Peyer's patch (tissue), 4 donors: ENCODE results near the gene SLC51B.

Experiments used
- POLR2A ChIP-seq, 2 donors: fragments of 450-650 bp; IDR thresholded peaks; one replicate each; pipeline ENCODE4 v1.5.1; 2017; ENCODE audit warnings: antibody characterized with exemption in 2 of 2, mild to moderate bottlenecking in 2 of 2, moderate library complexity in 2 of 2
- TF ChIP-seq, protein P1 (sequence below), 6 experiments: fragments of 450-650 bp in 4 of 6; fragments of 200-600 bp in 2 of 6; sonication (generic) in 1 of 6; IDR thresholded peaks; one replicate each; pipeline ENCODE4 v1.5.1; 2017 to 2019; ENCODE audit warnings: antibody characterized with exemption in 6 of 6, mild to moderate bottlenecking in 3 of 6, moderate library complexity in 1 of 6

DNA sequence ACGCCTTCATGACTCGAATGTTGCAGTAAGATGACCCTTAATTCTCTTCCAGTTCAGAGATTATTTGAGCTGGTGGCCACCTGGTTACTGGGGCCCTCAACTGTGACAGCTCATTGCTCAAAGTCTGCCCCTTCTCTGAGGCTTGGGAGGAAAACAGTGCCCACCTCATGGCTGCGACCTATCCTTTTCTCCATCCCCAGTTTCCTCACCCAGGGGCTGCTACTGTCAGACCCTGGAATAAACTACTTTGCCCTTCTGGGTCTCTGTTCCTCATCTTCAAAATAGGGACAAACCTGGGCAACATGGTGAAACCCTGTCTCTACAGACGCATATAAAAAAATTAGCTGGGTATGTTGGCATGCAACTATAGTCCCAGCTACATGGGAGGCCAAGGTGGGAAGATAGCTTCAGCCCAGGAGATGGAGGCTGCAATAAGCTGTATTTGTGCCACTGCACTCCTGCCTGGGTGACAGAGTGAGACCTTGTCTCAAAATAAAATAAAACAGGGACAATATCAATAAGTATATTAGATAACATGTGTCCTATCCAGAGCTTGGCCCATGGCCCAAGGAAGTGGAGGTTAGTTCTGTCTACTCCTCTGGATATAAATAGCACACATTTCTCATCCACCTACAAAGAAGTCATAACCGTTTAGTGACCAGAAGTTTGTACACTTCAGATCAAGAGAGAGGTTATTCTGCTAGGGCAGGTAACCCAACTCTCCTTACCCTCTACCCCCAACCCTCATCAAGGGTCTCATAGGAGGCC, 24.8 kb downstream of the SLC51B start:
- TF ChIP-seq, protein P1, sequence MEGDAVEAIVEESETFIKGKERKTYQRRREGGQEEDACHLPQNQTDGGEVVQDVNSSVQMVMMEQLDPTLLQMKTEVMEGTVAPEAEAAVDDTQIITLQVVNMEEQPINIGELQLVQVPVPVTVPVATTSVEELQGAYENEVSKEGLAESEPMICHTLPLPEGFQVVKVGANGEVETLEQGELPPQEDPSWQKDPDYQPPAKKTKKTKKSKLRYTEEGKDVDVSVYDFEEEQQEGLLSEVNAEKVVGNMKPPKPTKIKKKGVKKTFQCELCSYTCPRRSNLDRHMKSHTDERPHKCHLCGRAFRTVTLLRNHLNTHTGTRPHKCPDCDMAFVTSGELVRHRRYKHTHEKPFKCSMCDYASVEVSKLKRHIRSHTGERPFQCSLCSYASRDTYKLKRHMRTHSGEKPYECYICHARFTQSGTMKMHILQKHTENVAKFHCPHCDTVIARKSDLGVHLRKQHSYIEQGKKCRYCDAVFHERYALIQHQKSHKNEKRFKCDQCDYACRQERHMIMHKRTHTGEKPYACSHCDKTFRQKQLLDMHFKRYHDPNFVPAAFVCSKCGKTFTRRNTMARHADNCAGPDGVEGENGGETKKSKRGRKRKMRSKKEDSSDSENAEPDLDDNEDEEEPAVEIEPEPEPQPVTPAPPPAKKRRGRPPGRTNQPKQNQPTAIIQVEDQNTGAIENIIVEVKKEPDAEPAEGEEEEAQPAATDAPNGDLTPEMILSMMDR (IDR thresholded peaks at IDR 0.05) = no peak
- TF ChIP-seq POLR2A (IDR thresholded peaks at IDR 0.05) = no peak
